Measurements from ENCODE around the gene BRMS1L. TPM values are rescaled to one million over a fixed set of nuclear protein-coding genes. Genes with fewer than 3 reads are reported as not detected.

Gene BRMS1L
- polyA plus RNA-seq, 2 of the 4 experiments (the other 2 are of a cell fraction), result 17.0 to 18.1 TPM

DNA sequence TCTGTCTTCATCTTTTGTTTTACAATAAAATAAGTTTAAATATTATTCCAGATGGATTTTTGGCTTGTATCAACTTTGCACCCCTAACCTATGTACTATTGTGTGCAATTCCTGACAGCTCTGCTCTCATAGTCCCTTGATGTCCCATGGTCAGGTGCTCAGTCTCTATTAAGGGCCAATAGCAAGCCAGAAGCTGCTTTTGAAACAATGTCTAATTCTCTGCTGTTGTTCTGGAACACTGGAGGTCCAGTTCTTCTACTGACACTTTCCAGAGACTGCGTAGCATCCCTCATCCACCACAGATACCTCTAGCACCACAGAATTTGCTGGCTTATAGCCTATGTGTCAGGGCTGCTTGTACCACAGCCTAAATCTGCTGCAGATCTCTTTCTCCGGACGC, 74.6 kb downstream of the BRMS1L start:
- FAIRE-seq (no peak), DNase-seq (ENCODE audit: low read depth in 1 of 2, low spot score in 1 of 2) (no peak), ATAC-seq (no peak)
- Histone ChIP-seq H3K4me1 (no peaks in the 10 kb centered on the region), H3K27ac (no peak overlapping the region), H3K4me2 (no peak overlapping the region), H3K4me3 (no peak overlapping the region), H3K9me3 (no peaks in the 10 kb centered on the region; the same call in 2 of the 3 replicates)
- TF ChIP-seq HEYL (CRISPR knock-in tag; IDR thresholded peaks at IDR 0.05) (no peak), CEBPB (IDR thresholded peaks at IDR 0.05) (no peak), ZSCAN20 (CRISPR knock-in tag; IDR thresholded peaks at IDR 0.05) (no peak), RARB (CRISPR knock-in tag; IDR thresholded peaks at IDR 0.05) (no peak), ESRRA (IDR thresholded peaks at IDR 0.05; ENCODE audit: borderline replicate concordance, low read length) (no peak), KDM1A (IDR thresholded peaks at IDR 0.05; ENCODE audit: low read depth) (no peak), CBX2 (IDR thresholded peaks at IDR 0.05; ENCODE audit: borderline replicate concordance, low read depth) (no peak), CHD4 (IDR thresholded peaks at IDR 0.05; ENCODE audit: borderline replicate concordance) (no peak)
- TF ChIP-seq, protein P1, sequence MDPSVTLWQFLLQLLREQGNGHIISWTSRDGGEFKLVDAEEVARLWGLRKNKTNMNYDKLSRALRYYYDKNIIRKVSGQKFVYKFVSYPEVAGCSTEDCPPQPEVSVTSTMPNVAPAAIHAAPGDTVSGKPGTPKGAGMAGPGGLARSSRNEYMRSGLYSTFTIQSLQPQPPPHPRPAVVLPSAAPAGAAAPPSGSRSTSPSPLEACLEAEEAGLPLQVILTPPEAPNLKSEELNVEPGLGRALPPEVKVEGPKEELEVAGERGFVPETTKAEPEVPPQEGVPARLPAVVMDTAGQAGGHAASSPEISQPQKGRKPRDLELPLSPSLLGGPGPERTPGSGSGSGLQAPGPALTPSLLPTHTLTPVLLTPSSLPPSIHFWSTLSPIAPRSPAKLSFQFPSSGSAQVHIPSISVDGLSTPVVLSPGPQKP (IDR thresholded peaks at IDR 0.05; ENCODE audit: low read depth, low read length), result no peak
- TF ChIP-seq, protein P2, sequence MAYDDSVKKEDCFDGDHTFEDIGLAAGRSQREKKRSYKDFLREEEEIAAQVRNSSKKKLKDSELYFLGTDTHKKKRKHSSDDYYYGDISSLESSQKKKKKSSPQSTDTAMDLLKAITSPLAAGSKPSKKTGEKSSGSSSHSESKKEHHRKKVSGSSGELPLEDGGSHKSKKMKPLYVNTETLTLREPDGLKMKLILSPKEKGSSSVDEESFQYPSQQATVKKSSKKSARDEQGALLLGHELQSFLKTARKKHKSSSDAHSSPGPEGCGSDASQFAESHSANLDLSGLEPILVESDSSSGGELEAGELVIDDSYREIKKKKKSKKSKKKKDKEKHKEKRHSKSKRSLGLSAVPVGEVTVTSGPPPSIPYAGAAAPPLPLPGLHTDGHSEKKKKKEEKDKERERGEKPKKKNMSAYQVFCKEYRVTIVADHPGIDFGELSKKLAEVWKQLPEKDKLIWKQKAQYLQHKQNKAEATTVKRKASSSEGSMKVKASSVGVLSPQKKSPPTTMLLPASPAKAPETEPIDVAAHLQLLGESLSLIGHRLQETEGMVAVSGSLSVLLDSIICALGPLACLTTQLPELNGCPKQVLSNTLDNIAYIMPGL (CRISPR knock-in tag; IDR thresholded peaks at IDR 0.05; ENCODE audit: borderline replicate concordance), result no peak
- ChIA-PET POLR2A (no interaction called here), CTCF (no interaction called here)
- 69% methylated on average over 3 of the region's 3 CpGs for WGBS (ENCODE audit: missing lambda C conversion rate)

DNA sequence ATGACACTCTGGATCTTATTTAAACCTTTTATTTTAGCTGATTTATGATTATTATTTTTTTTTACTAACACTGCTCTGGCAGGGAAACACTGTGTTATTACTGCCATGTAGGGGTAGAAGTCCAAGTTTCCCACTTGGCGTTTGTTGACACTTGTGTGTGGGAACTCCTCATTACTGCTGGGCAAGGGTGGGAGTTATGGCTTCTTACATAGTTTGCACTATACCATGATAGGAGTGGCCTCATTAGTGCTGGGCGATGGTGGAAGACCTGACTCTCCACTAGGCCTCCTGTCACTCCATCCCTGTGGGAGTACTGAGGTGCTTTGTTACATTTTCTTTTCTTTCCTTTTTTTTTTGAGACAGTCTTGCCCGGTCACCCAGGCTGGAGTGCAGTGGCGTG, 83.5 kb downstream of the BRMS1L start:
- no peak overlapping the region for H3K4me2 ChIP-seq
- H3K4me1 ChIP-seq, result no peaks in the 10 kb centered on the region
- ATAC-seq (no peak), DNase-seq (ENCODE audit: low read depth in 1 of 2, low spot score in 1 of 2) (no peak), FAIRE-seq (no peak)
- H3K4me3 ChIP-seq, result no peak overlapping the region
- no peak overlapping the region for H3K27ac ChIP-seq
- TF ChIP-seq CHD2 (IDR thresholded peaks at IDR 0.05; ENCODE audit: low read length, partially characterized antibody), result no peak
- TF ChIP-seq SREBF2 (IDR thresholded peaks at IDR 0.05), result no peak
- TF ChIP-seq TP53 (CRISPR knock-in tag; IDR thresholded peaks at IDR 0.05), result no peak
- TF ChIP-seq, protein P3, sequence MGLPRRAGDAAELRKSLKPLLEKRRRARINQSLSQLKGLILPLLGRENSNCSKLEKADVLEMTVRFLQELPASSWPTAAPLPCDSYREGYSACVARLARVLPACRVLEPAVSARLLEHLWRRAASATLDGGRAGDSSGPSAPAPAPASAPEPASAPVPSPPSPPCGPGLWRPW (IDR thresholded peaks at IDR 0.05), result no peak
- no peak for TF ChIP-seq HOXB5 (CRISPR knock-in tag; IDR thresholded peaks at IDR 0.05)
- no peak for TF ChIP-seq MYC (IDR thresholded peaks at IDR 0.05; ENCODE audit: borderline replicate concordance, low read length)
- no peak for TF ChIP-seq CBX8 (IDR thresholded peaks at IDR 0.05)
- no peak for TF ChIP-seq JUN (IDR thresholded peaks at IDR 0.05)
- no peak for TF ChIP-seq NFE2L2 (conservative IDR thresholded peaks at IDR 0.05; ENCODE audit: low read length)
- no peak for TF ChIP-seq POLR2A (IDR thresholded peaks at IDR 0.05; ENCODE audit: low read length)
- no peaks in the 10 kb centered on the region for H3K9me3 ChIP-seq
- ChIA-PET CTCF (interaction anchor here (1.4 kb wide), 1 partner anchor 25 kb away, joined by 3 read pairs; no protein-coding TSS in a partner anchor), POLR2A (no interaction called here)
- WGBS (ENCODE audit: missing lambda C conversion rate), result 77% methylated on average over 4 of the region's 4 CpGs

DNA sequence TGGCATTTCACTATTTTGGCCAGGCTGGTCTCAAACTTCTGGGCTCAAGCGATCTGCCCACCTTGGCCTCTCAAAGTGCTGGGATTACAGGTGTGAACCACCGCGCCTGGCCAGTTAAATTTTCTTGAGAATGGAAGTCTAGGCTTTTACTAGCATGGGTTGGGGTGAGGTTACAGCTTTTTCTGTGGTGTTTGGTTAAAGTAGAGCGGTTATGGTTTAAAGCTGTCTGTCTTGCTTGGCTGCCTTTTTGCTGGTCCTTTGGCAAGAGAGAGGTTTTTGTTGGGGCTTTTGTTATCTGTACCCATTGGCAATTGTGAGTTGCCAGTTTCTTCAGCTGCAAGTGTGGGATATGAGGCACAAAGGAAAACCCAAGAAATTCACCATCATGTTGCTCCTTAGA, 84.1 kb downstream of the BRMS1L start:
- Histone ChIP-seq H3K4me2 (no peak overlapping the region), H3K4me3 (no peak overlapping the region), H3K27ac (no peak overlapping the region), H3K9me3 (no peaks in the 10 kb centered on the region), H3K4me1 (no peaks in the 10 kb centered on the region)
- CTCF ChIA-PET, result interaction anchor here (0.7 to 1.4 kb wide), 2 partner anchors 11 to 26 kb away, joined by 3 read pairs; no protein-coding TSS in a partner anchor
- ATAC-seq (no peak), DNase-seq (ENCODE audit: low read depth in 1 of 2, low spot score in 1 of 2) (no peak), FAIRE-seq (no peak)
- WGBS (ENCODE audit: missing lambda C conversion rate), result 88% methylated on average over 4 of the region's 4 CpGs
- POLR2A ChIA-PET, result no interaction called here
- TF ChIP-seq CHD4 (IDR thresholded peaks at IDR 0.05; ENCODE audit: borderline replicate concordance) (no peak), TP53 (CRISPR knock-in tag; IDR thresholded peaks at IDR 0.05) (no peak), JUN (IDR thresholded peaks at IDR 0.05) (no peak), NFE2L2 (conservative IDR thresholded peaks at IDR 0.05; ENCODE audit: low read length) (no peak)
- TF ChIP-seq, protein P2 (CRISPR knock-in tag; IDR thresholded peaks at IDR 0.05; ENCODE audit: borderline replicate concordance), result no peak

Measured in A549 (cell line).